Mucosa of rectum (tissue), 2 donors: ENCODE results near the gene ADPRH.
A peak's percentile ranks its signal among the peaks of the same experiment; 100 is the strongest.
"Not testable (repeated sequence)": the region's sequence is repeated elsewhere in the genome, so short reads cannot be mapped to it uniquely, and the experiment has no call there.

Experiments
- H3K27ac ChIP-seq, 2 donors: one replicate each; pipeline ENCODE4 v1.7.0; 2013; ENCODE audit warnings: inconsistent platforms in 2 of 2, low read depth in 2 of 2, low read length in 2 of 2
- H3K27me3 ChIP-seq, 2 donors: one replicate each; pipeline ENCODE4 v1.7.0; 2013; ENCODE audit warnings: low read length in 2 of 2; ENCODE audit not compliant: control insufficient read depth in 2 of 2, insufficient read depth in 2 of 2
- H3K36me3 ChIP-seq, 2 donors: one replicate each; pipeline ENCODE4 v1.7.0; 2013; ENCODE audit warnings: low read length in 2 of 2; ENCODE audit not compliant: control insufficient read depth in 2 of 2, insufficient read depth in 2 of 2
- H3K4me1 ChIP-seq, 2 donors: one replicate each; pipeline ENCODE4 v1.7.0; 2013; ENCODE audit warnings: low read length in 2 of 2, mild to moderate bottlenecking in 1 of 2; ENCODE audit not compliant: control insufficient read depth in 2 of 2, insufficient read depth in 2 of 2
- H3K4me3 ChIP-seq, 2 donors: one replicate each; pipeline ENCODE4 v1.7.0; 2013; ENCODE audit warnings: low read length in 2 of 2
- H3K9ac ChIP-seq, 2 donors: one replicate each; pipeline ENCODE4 v1.7.0; 2013; ENCODE audit warnings: low read length in 2 of 2, low read depth in 1 of 2, mild to moderate bottlenecking in 1 of 2
- H3K9me3 ChIP-seq, 2 donors: one replicate each; pipeline ENCODE4 v1.7.0; 2013; ENCODE audit warnings: low read length in 2 of 2; ENCODE audit not compliant: control insufficient read depth in 2 of 2
- donor health status: healthy.
- donor health status: Normal muscosa, but diverticular disease.

Gene ADPRH

GRCh38 chr3:119594929-119595328 lies 15.6 kb downstream of the ADPRH start:
- not testable (repeated sequence) for H3K27me3 ChIP-seq, H3K9me3 ChIP-seq, H3K4me1 ChIP-seq, H3K9ac ChIP-seq, H3K36me3 ChIP-seq, H3K4me3 ChIP-seq, H3K27ac ChIP-seq

GRCh38 chr3:119595639-119596334 lies 16.5 kb downstream of the ADPRH start:
- no peaks in the 10 kb centered on the region for H3K27me3 ChIP-seq
- no peaks in the 10 kb centered on the region for H3K36me3 ChIP-seq
- peak overlapping the region in 1 of 2 donors; percentile 42 for H3K4me3 ChIP-seq
- no peak overlapping the region for H3K27ac ChIP-seq
- H3K9ac ChIP-seq, result no peak overlapping the region
- no peaks in the 10 kb centered on the region for H3K9me3 ChIP-seq
- peaks cover 0 to 3% of the 10 kb centered on the region in 2 donors for H3K4me1 ChIP-seq

GRCh38 chr3:119596398-119596797 lies 17.1 kb downstream of the ADPRH start:
- Histone ChIP-seq H3K27ac (no peak overlapping the region), H3K4me3 (no peak overlapping the region), H3K9me3 (no peaks in the 10 kb centered on the region), H3K36me3 (no peaks in the 10 kb centered on the region), H3K4me1 (peaks cover 0 to 3% of the 10 kb centered on the region in 2 donors), H3K9ac (no peak overlapping the region), H3K27me3 (no peaks in the 10 kb centered on the region)

- Histone ChIP-seq H3K4me3 (no peak within 1 kb of the TSS), H3K4me1 (peaks cover 0 to 3% of the 10 kb centered on the region in 2 donors), H3K36me3 (no peaks in the 10 kb centered on the region), H3K9ac (no peak within 1 kb of the TSS), H3K27me3 (no peaks in the 10 kb centered on the region), H3K9me3 (no peaks in the 10 kb centered on the region), H3K27ac (no peak within 1 kb of the TSS)
Measured at GRCh38 chr3:119597548-119598288, 18.4 kb downstream of the ADPRH start, which contains the start of gene PLA1A. TSS of gene PLA1A (plus strand) at chr3:119597885. CDS start at chr3:119597914, 29 bp downstream.

GRCh38 chr3:119598410-119599098 lies 19.3 kb downstream of the ADPRH start:
- H3K9ac ChIP-seq, result no peak overlapping the region
- no peaks in the 10 kb centered on the region for H3K36me3 ChIP-seq
- H3K4me3 ChIP-seq, result no peak overlapping the region
- peaks cover 0 to 3% of the 10 kb centered on the region in 2 donors for H3K4me1 ChIP-seq
- no peaks in the 10 kb centered on the region for H3K27me3 ChIP-seq
- H3K27ac ChIP-seq, result no peak overlapping the region
- no peaks in the 10 kb centered on the region for H3K9me3 ChIP-seq

GRCh38 chr3:119599558-119600174 lies 20.4 kb downstream of the ADPRH start:
- Histone ChIP-seq H3K27me3 (no peaks in the 10 kb centered on the region), H3K9me3 (no peaks in the 10 kb centered on the region), H3K4me3 (no peak overlapping the region), H3K9ac (no peak overlapping the region), H3K4me1 (peaks cover 0 to 3% of the 10 kb centered on the region in 2 donors), H3K27ac (no peak overlapping the region), H3K36me3 (no peaks in the 10 kb centered on the region)

GRCh38 chr3:119600732-119601131 lies 21.4 kb downstream of the ADPRH start:
- Histone ChIP-seq H3K4me3 (no peak overlapping the region), H3K4me1 (peaks cover 0 to 3% of the 10 kb centered on the region in 2 donors), H3K9me3 (no peaks in the 10 kb centered on the region), H3K27ac (no peak overlapping the region), H3K36me3 (no peaks in the 10 kb centered on the region), H3K27me3 (no peaks in the 10 kb centered on the region), H3K9ac (no peak overlapping the region)

- H3K27me3 ChIP-seq, result no peaks in the 10 kb centered on the region
- no peak overlapping the region for H3K9ac ChIP-seq
- H3K27ac ChIP-seq, result no peak overlapping the region
- no peaks in the 10 kb centered on the region for H3K9me3 ChIP-seq
- peaks cover 0 to 3% of the 10 kb centered on the region in 2 donors for H3K4me1 ChIP-seq
- H3K4me3 ChIP-seq, result no peak overlapping the region
- H3K36me3 ChIP-seq, result no peaks in the 10 kb centered on the region
Measured at GRCh38 chr3:119601154-119601553, 21.9 kb downstream of the ADPRH start.

GRCh38 chr3:119602676-119603075 lies 23.4 kb downstream of the ADPRH start:
- Histone ChIP-seq H3K27me3 (no peaks in the 10 kb centered on the region), H3K4me3 (no peak overlapping the region), H3K36me3 (no peaks in the 10 kb centered on the region), H3K27ac (no peak overlapping the region), H3K9ac (no peak overlapping the region), H3K9me3 (no peaks in the 10 kb centered on the region), H3K4me1 (peaks cover 0 to 3% of the 10 kb centered on the region in 2 donors)

- Histone ChIP-seq H3K4me3 (no peak overlapping the region), H3K27me3 (no peaks in the 10 kb centered on the region), H3K4me1 (no peaks in the 10 kb centered on the region), H3K27ac (no peak overlapping the region), H3K9ac (no peak overlapping the region), H3K36me3 (no peaks in the 10 kb centered on the region), H3K9me3 (no peaks in the 10 kb centered on the region)
Measured at GRCh38 chr3:119604878-119605277, 25.6 kb downstream of the ADPRH start.
